IPS DF 6.9 (cell line): ENCODE measurements around the gene FERMT3.

Experiments used
- DNase-seq: peaks from one replicate; pipeline ENCODE4 v3.0.0-alpha.2; 2013; ENCODE audit warnings: low read depth, low spot score
- H3K27ac ChIP-seq: one replicate; pipeline ENCODE4 v1.5.1; 2013; ENCODE audit warnings: low read length, control low read depth
- H3K27me3 ChIP-seq: 2 replicates; pipeline ENCODE4 v1.6.1; 2013; ENCODE audit warnings: mild to moderate bottlenecking, low read length; ENCODE audit not compliant: control insufficient read depth, insufficient read depth
- H3K36me3 ChIP-seq: 2 replicates; pipeline ENCODE4 v1.6.1; 2013; ENCODE audit warnings: low read length; ENCODE audit not compliant: control insufficient read depth, insufficient read depth
- H3K4me1 ChIP-seq: 2 replicates; pipeline ENCODE4 v1.6.1; 2013; ENCODE audit warnings: low read length; ENCODE audit not compliant: control insufficient read depth, insufficient read depth
- H3K4me3 ChIP-seq: 2 replicates; pipeline ENCODE4 v1.5.1; 2013; ENCODE audit warnings: mild to moderate bottlenecking, low read length
- H3K9me3 ChIP-seq: 2 replicates; pipeline ENCODE4 v1.6.1; 2013; ENCODE audit warnings: low read length, inconsistent platforms; ENCODE audit not compliant: control insufficient read depth, insufficient read depth
- WGBS: extraction: QIAGEN DNeasy Blood & Tissue Kit; methylation state at CpG from one replicate; pipeline ENCODE4 v1.1.7; 2013; ENCODE audit warnings: mixed read lengths, missing lambda C conversion rate; ENCODE audit not compliant: insufficient read length, insufficient coverage; 5-methylcytosine and 5-hydroxymethylcytosine counted together

FERMT3 gene

DNA sequence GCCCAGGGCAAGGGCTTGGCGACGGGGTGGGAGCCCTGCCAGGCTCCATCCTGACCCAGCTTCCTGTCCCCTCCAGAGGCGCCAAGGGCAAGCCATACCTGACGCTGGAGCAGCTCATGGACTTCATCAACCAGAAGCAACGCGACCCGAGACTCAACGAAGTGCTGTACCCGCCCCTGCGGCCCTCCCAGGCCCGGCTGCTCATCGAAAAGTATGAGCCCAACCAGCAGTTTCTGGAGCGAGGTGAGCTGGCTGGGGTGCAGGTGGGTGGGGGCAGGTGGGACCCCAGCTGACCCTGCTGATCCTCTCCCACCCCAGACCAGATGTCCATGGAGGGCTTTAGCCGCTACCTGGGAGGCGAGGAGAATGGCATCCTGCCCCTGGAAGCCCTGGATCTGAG lies 49.8 kb downstream of the FERMT3 start:
- no CpG with 5 or more reads among the region's 15 CpGs for WGBS
- H3K36me3 ChIP-seq: peaks cover 49% of the 10 kb centered on the region
- no peak overlapping the region for H3K4me3 ChIP-seq
- no peaks in the 10 kb centered on the region for H3K9me3 ChIP-seq
- no peaks in the 10 kb centered on the region for H3K27me3 ChIP-seq
- 0 out of 2 replicates have a peak, but pooled peaks cover 4% of the 10 kb centered on the region for H3K4me1 ChIP-seq
- H3K27ac ChIP-seq: no peak overlapping the region
- DNase-seq: no peak

GRCh38 chr11:64258356-64258755 lies 51.8 kb downstream of the FERMT3 start:
- no peak overlapping the region for H3K4me3 ChIP-seq
- no peak overlapping the region for H3K27ac ChIP-seq
- no peaks in the 10 kb centered on the region for H3K27me3 ChIP-seq
- no peaks in the 10 kb centered on the region for H3K9me3 ChIP-seq
- DNase-seq: no peak
- WGBS: no CpG with 5 or more reads among the region's 24 CpGs
- no peaks in the 10 kb centered on the region for H3K4me1 ChIP-seq
- H3K36me3 ChIP-seq: peaks cover 60% of the 10 kb centered on the region

GRCh38 chr11:64258946-64259532 lies 52.5 kb downstream of the FERMT3 start:
- no peak overlapping the region for H3K27ac ChIP-seq
- H3K27me3 ChIP-seq: no peaks in the 10 kb centered on the region
- H3K4me1 ChIP-seq: 0 out of 2 replicates have a peak, but pooled peaks cover 1% of the 10 kb centered on the region
- peaks cover 63% of the 10 kb centered on the region for H3K36me3 ChIP-seq
- no peak for DNase-seq
- H3K9me3 ChIP-seq: no peaks in the 10 kb centered on the region
- H3K4me3 ChIP-seq: no peak overlapping the region
- WGBS: no CpG with 5 or more reads among the region's 32 CpGs

- Histone ChIP-seq H3K9me3 (no peaks in the 10 kb centered on the region), H3K4me1 (0 out of 2 replicates have a peak, but pooled peaks cover 1% of the 10 kb centered on the region), H3K4me3 (no peak overlapping the region), H3K36me3 (peaks cover 62% of the 10 kb centered on the region), H3K27ac (no peak overlapping the region), H3K27me3 (no peaks in the 10 kb centered on the region)
- WGBS: no CpG with 5 or more reads among the region's 4 CpGs
- no peak for DNase-seq
Measured at GRCh38 chr11:64259533-64260067, 53.1 kb downstream of the FERMT3 start.

DNA sequence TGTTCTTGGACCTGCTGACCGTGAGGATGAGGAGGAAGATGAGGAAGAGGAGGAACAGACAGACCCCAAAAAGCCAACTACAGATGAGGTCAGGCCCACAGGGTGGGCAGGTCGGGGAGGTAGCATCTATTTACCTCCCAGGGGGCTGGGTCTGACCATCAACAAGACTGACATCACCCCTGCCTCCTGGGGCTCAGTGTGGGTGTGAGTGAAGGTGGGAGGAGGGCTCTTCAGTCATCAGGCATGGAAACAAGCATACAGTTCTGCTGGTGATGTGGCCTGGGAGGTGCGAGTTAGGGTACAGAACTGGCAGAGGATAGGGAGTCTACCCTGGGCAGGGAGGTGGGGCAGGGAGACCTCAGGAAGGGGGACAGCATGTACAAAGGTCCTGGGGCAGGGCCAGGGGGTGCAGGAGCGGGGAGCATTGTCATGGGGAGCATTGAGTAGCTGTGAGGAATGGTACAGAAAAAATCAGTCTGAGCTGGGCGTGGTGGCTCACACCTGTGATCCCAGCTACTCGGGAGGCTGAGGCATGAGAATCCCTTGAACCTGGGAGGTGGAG lies 53.7 kb downstream of the FERMT3 start:
- H3K36me3 ChIP-seq: peaks cover 58% of the 10 kb centered on the region
- WGBS: no CpG with 5 or more reads among the region's 6 CpGs
- H3K9me3 ChIP-seq: no peaks in the 10 kb centered on the region
- no peak overlapping the region for H3K4me3 ChIP-seq
- no peaks in the 10 kb centered on the region for H3K27me3 ChIP-seq
- 0 out of 2 replicates have a peak, but pooled peaks cover 1% of the 10 kb centered on the region for H3K4me1 ChIP-seq
- no peak for DNase-seq
- no peak overlapping the region for H3K27ac ChIP-seq

GRCh38 chr11:64261556-64262080 lies 55.1 kb downstream of the FERMT3 start:
- no peak overlapping the region for H3K27ac ChIP-seq
- H3K4me3 ChIP-seq: no peak overlapping the region
- no peaks in the 10 kb centered on the region for H3K27me3 ChIP-seq
- H3K9me3 ChIP-seq: no peaks in the 10 kb centered on the region
- 0 out of 2 replicates have a peak, but pooled peaks cover 1% of the 10 kb centered on the region for H3K4me1 ChIP-seq
- H3K36me3 ChIP-seq: peaks cover 59% of the 10 kb centered on the region
- DNase-seq: no peak
- WGBS: no CpG with 5 or more reads among the region's 18 CpGs

DNA sequence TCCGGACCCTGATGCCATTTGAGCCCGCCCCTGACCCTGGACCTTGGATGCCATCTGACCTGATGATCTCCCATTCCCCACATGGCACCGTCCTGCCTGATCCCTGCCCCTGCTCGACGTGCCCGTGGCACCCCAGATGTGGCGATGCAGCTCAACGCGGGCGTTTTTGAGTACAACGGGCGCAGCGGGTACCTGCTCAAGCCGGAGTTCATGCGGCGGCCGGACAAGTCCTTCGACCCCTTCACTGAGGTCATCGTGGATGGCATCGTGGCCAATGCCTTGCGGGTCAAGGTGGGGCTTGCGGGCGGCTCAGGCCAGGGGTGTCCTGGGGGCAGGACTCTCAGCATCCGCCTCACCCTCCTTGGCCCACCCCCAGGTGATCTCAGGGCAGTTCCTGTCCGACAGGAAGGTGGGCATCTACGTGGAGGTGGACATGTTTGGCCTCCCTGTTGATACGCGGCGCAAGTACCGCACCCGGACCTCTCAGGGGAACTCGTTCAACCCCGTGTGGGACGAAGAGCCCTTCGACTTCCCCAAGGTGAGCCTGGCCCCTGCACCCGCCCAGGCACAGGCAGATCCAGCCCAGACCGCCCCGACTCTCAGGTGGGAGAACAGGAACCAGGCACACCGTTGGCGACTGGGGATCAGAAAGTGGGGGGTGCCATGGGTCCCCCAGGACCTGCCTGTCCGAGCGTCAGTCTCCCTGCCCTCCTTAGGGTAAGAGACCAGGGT lies 55.9 kb downstream of the FERMT3 start:
- DNase-seq: no peak
- H3K36me3 ChIP-seq: peaks cover 61% of the 10 kb centered on the region
- no peak overlapping the region for H3K4me3 ChIP-seq
- no peaks in the 10 kb centered on the region for H3K27me3 ChIP-seq
- WGBS: no CpG with 5 or more reads among the region's 42 CpGs
- H3K27ac ChIP-seq: no peak overlapping the region
- 0 out of 2 replicates have a peak, but pooled peaks cover 1% of the 10 kb centered on the region for H3K4me1 ChIP-seq
- H3K9me3 ChIP-seq: no peaks in the 10 kb centered on the region

GRCh38 chr11:64263021-64263946 lies 56.8 kb downstream of the FERMT3 start:
- Histone ChIP-seq H3K9me3 (no peaks in the 10 kb centered on the region), H3K27me3 (no peaks in the 10 kb centered on the region), H3K27ac (no peak overlapping the region), H3K4me3 (no peak overlapping the region), H3K36me3 (peaks cover 60% of the 10 kb centered on the region), H3K4me1 (0 out of 2 replicates have a peak, but pooled peaks cover 1% of the 10 kb centered on the region)
- WGBS: no CpG with 5 or more reads among the region's 29 CpGs
- no peak for DNase-seq

DNA sequence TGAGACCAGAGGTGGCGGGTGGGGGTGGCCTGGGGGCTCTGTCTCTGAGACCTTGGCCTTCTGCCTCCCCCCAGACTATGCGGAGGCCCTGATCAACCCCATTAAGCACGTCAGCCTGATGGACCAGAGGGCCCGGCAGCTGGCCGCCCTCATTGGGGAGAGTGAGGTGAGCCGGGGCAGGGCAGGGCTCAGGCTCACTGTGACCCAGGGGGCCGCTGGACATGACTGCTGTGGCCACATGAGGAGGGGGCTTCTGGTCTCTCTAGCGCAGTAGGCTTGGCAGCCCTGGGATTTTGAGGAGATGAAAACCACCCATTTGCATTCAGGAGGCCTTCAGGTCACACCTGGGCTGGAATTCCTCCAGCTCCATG lies 57.4 kb downstream of the FERMT3 start:
- peaks cover 54% of the 10 kb centered on the region for H3K36me3 ChIP-seq
- no CpG with 5 or more reads among the region's 8 CpGs for WGBS

More for the DNA sequence above, 57.4 kb downstream of the FERMT3 start:
- Histone ChIP-seq H3K9me3 (no peaks in the 10 kb centered on the region), H3K27me3 (no peaks in the 10 kb centered on the region), H3K4me3 (no peak overlapping the region), H3K27ac (no peak overlapping the region), H3K4me1 (0 out of 2 replicates have a peak, but pooled peaks cover 1% of the 10 kb centered on the region)
- DNase-seq: no peak
